ENCODE results near the gene XAF1.

XAF1 gene

DNA sequence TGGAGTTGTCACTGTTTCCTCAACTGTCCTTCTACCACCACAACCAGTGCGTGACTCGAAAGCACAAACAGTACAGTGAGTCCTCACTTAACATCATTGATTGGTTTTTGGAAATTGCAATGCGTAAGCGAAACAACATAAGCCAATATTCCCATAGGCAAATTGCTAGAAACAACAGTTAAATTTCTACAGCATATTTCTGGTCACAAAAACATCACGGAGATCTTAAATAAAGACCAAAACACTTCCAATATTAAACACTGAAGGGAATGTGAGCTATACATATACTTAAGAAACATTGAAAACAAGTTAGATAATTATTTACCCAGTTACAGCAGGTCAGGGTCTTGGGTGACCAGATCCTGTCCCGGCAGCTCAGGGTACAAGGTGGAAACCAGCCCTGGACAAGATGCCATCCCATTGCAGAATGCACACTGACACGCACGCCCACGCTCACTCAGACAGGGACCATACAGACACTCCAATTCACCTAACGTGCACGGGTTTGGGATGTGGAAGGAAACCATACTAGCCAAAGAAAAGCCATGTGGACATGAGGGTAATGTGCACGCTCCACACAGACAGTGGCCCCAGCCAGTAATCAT is 47.4 kb upstream of the XAF1 start:
- TF ChIP-seq, protein P1, sequence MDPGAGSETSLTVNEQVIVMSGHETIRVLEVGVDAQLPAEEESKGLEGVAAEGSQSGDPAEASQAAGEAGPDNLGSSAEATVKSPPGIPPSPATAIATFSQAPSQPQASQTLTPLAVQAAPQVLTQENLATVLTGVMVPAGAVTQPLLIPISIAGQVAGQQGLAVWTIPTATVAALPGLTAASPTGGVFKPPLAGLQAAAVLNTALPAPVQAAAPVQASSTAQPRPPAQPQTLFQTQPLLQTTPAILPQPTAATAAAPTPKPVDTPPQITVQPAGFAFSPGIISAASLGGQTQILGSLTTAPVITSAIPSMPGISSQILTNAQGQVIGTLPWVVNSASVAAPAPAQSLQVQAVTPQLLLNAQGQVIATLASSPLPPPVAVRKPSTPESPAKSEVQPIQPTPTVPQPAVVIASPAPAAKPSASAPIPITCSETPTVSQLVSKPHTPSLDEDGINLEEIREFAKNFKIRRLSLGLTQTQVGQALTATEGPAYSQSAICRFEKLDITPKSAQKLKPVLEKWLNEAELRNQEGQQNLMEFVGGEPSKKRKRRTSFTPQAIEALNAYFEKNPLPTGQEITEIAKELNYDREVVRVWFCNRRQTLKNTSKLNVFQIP (CRISPR knock-in tag; IDR thresholded peaks at IDR 0.05; ENCODE audit: borderline replicate concordance, low read depth), result no peak
- no peak for TF ChIP-seq GLIS3 (CRISPR knock-in tag; IDR thresholded peaks at IDR 0.05)
- no peak for TF ChIP-seq ZNF565 (CRISPR knock-in tag; conservative IDR thresholded peaks at IDR 0.05; ENCODE audit: low read depth)
- no peak for TF ChIP-seq ZFP30 (CRISPR knock-in tag; IDR thresholded peaks at IDR 0.05)
- TF ChIP-seq ARNTL (CRISPR knock-in tag; IDR thresholded peaks at IDR 0.05; ENCODE audit: borderline replicate concordance, low read depth), result no peak
- TF ChIP-seq, protein P2, sequence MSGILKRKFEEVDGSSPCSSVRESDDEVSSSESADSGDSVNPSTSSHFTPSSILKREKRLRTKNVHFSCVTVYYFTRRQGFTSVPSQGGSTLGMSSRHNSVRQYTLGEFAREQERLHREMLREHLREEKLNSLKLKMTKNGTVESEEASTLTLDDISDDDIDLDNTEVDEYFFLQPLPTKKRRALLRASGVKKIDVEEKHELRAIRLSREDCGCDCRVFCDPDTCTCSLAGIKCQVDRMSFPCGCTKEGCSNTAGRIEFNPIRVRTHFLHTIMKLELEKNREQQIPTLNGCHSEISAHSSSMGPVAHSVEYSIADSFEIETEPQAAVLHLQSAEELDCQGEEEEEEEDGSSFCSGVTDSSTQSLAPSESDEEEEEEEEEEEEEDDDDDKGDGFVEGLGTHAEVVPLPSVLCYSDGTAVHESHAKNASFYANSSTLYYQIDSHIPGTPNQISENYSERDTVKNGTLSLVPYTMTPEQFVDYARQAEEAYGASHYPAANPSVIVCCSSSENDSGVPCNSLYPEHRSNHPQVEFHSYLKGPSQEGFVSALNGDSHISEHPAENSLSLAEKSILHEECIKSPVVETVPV (CRISPR knock-in tag; IDR thresholded peaks at IDR 0.05), result no peak
- TF ChIP-seq RARB (CRISPR knock-in tag; IDR thresholded peaks at IDR 0.05), result no peak
- no peak for TF ChIP-seq ZNF8 (CRISPR knock-in tag; IDR thresholded peaks at IDR 0.05)
- TF ChIP-seq ZFP3 (CRISPR knock-in tag; IDR thresholded peaks at IDR 0.05), result no peak
- TF ChIP-seq PPARA (CRISPR knock-in tag; IDR thresholded peaks at IDR 0.05; ENCODE audit: borderline replicate concordance), result no peak
- TF ChIP-seq BACH2 (CRISPR knock-in tag; IDR thresholded peaks at IDR 0.05; ENCODE audit: borderline replicate concordance), result no peak
- no peak for TF ChIP-seq ESRRG (CRISPR knock-in tag; IDR thresholded peaks at IDR 0.05)
- TF ChIP-seq, protein P3, sequence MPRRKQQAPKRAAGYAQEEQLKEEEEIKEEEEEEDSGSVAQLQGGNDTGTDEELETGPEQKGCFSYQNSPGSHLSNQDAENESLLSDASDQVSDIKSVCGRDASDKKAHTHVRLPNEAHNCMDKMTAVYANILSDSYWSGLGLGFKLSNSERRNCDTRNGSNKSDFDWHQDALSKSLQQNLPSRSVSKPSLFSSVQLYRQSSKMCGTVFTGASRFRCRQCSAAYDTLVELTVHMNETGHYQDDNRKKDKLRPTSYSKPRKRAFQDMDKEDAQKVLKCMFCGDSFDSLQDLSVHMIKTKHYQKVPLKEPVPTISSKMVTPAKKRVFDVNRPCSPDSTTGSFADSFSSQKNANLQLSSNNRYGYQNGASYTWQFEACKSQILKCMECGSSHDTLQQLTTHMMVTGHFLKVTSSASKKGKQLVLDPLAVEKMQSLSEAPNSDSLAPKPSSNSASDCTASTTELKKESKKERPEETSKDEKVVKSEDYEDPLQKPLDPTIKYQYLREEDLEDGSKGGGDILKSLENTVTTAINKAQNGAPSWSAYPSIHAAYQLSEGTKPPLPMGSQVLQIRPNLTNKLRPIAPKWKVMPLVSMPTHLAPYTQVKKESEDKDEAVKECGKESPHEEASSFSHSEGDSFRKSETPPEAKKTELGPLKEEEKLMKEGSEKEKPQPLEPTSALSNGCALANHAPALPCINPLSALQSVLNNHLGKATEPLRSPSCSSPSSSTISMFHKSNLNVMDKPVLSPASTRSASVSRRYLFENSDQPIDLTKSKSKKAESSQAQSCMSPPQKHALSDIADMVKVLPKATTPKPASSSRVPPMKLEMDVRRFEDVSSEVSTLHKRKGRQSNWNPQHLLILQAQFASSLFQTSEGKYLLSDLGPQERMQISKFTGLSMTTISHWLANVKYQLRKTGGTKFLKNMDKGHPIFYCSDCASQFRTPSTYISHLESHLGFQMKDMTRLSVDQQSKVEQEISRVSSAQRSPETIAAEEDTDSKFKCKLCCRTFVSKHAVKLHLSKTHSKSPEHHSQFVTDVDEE (CRISPR knock-in tag; IDR thresholded peaks at IDR 0.05), result no peak
- TF ChIP-seq TCF4 (CRISPR knock-in tag; IDR thresholded peaks at IDR 0.05; ENCODE audit: borderline replicate concordance), result no peak
- TF ChIP-seq, protein P4, sequence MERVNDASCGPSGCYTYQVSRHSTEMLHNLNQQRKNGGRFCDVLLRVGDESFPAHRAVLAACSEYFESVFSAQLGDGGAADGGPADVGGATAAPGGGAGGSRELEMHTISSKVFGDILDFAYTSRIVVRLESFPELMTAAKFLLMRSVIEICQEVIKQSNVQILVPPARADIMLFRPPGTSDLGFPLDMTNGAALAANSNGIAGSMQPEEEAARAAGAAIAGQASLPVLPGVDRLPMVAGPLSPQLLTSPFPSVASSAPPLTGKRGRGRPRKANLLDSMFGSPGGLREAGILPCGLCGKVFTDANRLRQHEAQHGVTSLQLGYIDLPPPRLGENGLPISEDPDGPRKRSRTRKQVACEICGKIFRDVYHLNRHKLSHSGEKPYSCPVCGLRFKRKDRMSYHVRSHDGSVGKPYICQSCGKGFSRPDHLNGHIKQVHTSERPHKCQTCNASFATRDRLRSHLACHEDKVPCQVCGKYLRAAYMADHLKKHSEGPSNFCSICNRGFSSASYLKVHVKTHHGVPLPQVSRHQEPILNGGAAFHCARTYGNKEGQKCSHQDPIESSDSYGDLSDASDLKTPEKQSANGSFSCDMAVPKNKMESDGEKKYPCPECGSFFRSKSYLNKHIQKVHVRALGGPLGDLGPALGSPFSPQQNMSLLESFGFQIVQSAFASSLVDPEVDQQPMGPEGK (CRISPR knock-in tag; IDR thresholded peaks at IDR 0.05; ENCODE audit: borderline replicate concordance), result no peak
- TF ChIP-seq ZC3H10 (CRISPR knock-in tag; IDR thresholded peaks at IDR 0.05), result no peak
- no peak for TF ChIP-seq TOX (CRISPR knock-in tag; IDR thresholded peaks at IDR 0.05; ENCODE audit: borderline replicate concordance)
- TF ChIP-seq OSR1 (CRISPR knock-in tag; IDR thresholded peaks at IDR 0.05), result no peak
- no peak for ATAC-seq

DNA sequence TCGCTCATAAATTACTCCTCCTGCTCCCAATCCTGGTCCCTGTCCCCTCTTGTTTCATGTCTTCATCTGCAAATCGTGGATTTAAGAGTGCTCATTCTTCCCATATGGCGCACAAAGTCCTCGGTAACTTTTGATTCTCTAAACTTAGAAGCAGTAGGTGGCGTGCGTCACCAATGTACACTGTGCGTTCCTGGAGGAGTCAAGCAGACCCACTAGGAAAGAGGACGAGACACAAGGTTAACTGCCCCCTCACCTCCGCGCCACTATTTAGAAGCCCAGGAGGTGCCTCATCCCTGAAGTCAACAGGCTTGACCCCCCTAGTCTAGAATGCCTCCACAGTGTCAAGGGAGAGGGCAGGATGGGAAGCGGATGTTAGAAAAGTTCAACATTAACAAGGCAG is 45.5 kb upstream of the XAF1 start:
- no peak for TF ChIP-seq TCF4 (CRISPR knock-in tag; IDR thresholded peaks at IDR 0.05; ENCODE audit: borderline replicate concordance)
- TF ChIP-seq ZFP3 (CRISPR knock-in tag; IDR thresholded peaks at IDR 0.05), result no peak
- no peak for TF ChIP-seq CSDC2 (CRISPR knock-in tag; IDR thresholded peaks at IDR 0.05)
- ATAC-seq, result no peak

DNA sequence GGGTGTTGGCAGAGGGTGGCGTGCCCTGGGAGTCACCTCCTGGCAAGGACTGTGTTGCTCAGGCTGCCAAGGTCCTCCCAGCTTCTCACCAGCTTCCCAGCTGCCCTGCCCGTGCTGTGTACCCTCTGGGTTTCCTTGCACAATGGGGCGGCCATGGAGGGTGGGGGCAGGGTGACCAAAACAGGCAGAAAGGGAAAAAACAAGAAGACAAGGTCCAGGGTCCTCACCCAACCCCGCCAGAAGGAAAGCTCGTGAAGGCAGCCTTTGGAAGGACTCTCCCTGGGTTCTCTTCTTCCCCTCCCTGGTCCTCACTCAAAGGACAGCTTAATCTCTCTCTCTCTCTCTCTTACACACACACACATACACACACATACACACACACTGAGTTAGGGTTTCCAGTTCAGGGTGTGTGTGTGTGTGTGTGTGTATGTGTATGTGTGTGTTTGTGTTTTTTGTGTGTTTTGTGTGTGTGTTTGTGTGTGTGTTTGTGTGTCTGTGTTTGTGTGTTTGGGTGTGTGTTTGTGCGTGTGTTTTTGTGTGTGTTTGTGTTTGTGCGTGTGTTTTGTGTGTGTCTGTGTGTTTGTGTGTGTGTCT is 44.7 kb upstream of the XAF1 start:
- ATAC-seq, result no peak
- TF ChIP-seq ISL1 (CRISPR knock-in tag; IDR thresholded peaks at IDR 0.05), result no peak
- TF ChIP-seq, protein P3 (CRISPR knock-in tag; IDR thresholded peaks at IDR 0.05), result no peak
- no peak for TF ChIP-seq ZNF70 (CRISPR knock-in tag; IDR thresholded peaks at IDR 0.05)
- TF ChIP-seq, protein P4 (CRISPR knock-in tag; IDR thresholded peaks at IDR 0.05; ENCODE audit: borderline replicate concordance), result no peak
